GM12875 (cell line): ENCODE data around the gene CH25H.
"Not testable (repeated sequence)": the region's sequence is repeated elsewhere in the genome, so short reads cannot be mapped to it uniquely, and the experiment has no call there.

Source experiments
- H3K4me3 ChIP-seq: one replicate; pipeline ENCODE4 v1.5.1; 2011; ENCODE audit warnings: low read depth, low read length, control low read depth
- CTCF ChIP-seq: IDR thresholded peaks from 2 replicates; pipeline ENCODE4 v1.5.1; 2011; ENCODE audit warnings: low read depth, mild to moderate bottlenecking, control low read depth, inconsistent platforms, low read length, moderate library complexity, borderline replicate concordance; ENCODE audit not compliant: insufficient read depth

CH25H gene

GRCh38 chr10:89248990-89249389 is 41.9 kb upstream of the CH25H start:
- H3K4me3 ChIP-seq, result no peak overlapping the region
- TF ChIP-seq CTCF, result no peak

- not testable (repeated sequence) for H3K4me3 ChIP-seq
Observed at GRCh38 chr10:89247623-89248022, 40.5 kb upstream of the CH25H start.

- no peak overlapping the region for H3K4me3 ChIP-seq
- TF ChIP-seq CTCF, result peak; percentile 25; the same call in 1 of the 2 replicates
Observed at GRCh38 chr10:89245802-89246201, 38.7 kb upstream of the CH25H start.

- TF ChIP-seq CTCF, result no peak
- H3K4me3 ChIP-seq, result no peak overlapping the region
Observed at GRCh38 chr10:89242840-89243568, 35.9 kb upstream of the CH25H start.

- no peak for TF ChIP-seq CTCF
- no peak overlapping the region for H3K4me3 ChIP-seq
Observed at GRCh38 chr10:89242345-89242684, 35.2 kb upstream of the CH25H start.

- TF ChIP-seq CTCF, result no peak
- H3K4me3 ChIP-seq, result no peak overlapping the region
Observed at GRCh38 chr10:89241486-89242344, 34.6 kb upstream of the CH25H start.

GRCh38 chr10:89241026-89241425 is 33.9 kb upstream of the CH25H start:
- no peak overlapping the region for H3K4me3 ChIP-seq
- TF ChIP-seq CTCF, result no peak
